Measurements from ENCODE around the gene NANOS2.

NANOS2 gene

DNA sequence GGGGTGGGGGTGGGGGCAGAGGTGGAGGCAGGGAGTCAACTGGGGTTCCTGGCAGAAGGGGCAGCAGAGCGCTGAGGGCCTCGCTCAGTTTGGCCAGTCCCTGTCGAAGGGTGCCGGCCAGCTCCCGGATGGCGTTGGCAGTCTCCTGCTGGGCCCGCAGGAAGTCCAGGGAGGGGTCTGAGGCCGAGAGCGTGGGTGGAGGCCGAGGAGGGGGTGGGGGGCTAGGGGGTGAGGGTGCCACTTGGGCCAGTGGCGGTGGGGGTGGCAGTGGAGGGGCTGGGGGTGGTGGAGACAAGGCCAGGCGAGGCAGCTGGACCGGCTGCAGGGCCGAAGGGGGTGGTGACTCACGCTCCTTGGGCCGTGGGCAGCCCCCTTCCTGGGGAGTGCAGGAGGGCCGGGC is 23.7 kb downstream of the NANOS2 start:
- no peak for DNase-seq

DNA sequence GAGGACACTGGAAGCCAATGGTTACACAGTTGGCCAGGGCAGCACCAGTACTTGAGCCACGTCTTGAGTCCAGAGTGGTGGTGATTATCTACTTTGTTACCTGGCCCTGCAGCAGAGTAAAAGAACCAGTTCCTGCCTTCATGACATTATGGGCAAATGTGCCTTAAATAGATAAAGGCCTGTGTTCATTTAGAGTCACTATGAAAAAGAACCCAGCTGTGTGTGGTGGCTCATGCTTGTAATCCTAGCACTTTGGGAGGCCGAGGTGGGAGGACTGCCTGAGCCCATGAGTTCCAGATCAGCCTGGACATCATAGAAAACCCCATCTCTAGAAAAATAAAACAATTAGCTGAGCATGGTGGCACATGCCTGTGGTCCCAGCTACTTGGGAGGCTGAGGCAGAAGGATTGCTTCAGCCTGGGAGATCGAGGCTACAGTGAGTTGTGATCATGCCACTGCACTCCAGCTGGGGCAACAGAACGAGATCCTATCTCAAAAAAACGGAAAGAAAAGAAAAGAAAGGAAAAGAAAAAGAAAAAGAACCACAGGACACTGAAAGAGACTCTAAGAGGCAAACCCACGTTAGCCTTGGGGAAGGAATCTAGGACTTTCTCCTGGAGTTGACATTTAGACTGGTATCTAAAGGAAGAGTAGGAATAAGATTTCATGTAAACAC is 25.2 kb downstream of the NANOS2 start:
- DNase-seq: no peak

DNA sequence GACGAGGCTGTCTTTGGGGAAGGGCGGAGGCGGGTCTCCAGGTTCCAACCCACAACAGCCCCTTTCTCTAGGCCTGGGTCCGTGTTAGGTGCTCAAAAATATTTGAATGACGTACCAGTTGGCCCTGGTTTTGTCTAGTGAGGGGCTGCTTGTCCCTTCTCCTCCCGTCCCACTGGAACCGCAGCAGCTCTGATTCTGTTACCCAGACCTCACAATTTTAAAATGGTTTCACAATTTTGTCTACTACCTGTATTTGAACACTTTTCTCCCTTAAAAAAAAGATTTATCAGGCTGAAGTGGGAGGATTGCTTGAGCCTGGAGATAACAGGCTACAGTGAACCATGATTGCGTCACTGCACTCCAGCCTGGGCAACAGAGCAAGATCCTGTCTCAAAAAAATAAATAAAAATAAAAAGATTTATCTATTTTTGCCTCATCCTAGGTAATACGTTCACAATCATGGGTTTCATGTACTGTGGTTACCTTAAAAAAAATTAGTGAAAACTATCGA is 27.3 kb downstream of the NANOS2 start:
- no peak for DNase-seq

DNA sequence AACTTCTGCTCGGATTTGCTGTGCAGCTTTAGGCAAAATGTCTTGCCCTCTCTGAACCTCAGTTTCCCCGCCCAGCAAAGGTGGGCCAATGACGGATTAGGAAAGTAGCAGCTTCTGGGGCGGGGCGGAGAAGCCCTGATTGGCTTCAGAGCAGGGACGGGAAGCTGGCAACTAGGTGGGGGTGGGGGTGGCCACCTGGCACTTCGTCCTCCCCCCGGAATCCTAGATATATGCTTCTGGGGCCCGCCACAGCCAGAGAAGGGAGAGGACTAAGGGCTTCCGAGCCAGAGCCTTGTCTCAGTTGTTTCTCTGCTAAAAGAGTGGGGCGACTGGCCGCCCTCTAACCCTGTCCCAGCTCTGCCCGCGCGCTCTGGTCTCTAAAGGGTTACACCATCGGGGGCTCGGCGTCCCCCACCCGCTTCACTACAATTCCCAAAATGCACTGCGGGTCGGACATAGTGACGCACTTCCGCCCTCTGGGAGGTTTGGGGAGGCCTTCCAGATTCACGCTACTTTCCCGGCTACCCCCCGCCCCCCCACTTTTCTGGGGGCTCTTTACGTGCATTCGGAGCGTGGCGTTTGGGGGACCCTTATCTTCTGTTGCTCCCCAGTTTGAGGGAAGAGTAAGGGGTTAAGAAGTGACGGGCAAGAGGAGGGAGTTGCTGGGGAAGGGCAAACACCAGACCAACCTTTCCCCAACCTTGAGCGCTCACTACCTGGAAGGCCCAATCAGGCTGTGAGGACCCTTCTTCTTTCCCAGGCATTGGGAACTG is 28.0 kb downstream of the NANOS2 start:
- peak; percentile 95 for DNase-seq

DNA sequence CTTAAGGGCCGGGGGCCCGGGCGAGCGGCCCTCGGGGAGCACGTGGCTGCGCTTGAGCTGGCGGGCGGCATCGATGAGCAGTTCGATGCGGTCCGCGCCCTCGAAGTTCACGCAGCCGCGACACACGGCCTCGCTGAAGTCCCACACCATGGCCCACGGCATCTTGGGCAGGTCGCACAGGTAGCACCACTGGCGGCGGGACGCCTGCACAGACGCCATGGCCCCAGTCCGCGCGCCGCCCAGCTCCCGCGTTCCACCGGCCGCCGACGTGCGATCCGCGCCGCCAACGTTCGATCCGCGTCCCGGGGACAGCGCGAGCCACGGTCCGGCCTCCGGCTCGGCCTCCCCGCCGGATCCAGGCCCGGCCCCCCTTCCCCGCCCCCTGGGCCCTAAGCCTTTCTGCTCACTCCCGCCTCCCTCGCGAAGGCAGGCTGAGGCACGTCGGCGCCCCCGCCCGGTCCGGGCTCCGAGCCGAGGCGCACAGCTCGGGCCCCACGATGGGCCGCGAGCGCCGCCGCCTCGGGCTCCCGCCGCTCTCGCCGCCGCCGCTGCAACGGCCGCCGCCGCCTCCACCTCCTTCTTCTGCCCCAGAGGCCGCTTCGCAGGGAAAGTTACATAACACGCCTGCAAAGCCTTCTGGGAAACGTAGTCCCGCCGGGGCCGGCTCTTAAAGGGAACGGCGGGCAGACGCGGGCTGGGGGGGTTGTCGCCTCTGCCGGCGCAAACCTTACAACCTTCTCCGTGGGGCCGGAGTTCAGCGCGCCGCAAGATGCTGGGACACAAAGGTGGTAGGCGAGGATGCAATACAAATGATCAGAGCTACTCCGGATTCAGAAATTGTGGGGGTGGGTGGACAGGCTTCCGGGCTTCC is 28.8 kb downstream of the NANOS2 start, which contains the start of gene IRF2BP1:
Gene IRF2BP1, minus strand, starts transcription at position 586 of the 871 bp plus-strand sequence. Its CDS starts 367 bp downstream, at position 219.
- DNase-seq: peak; percentile 93

DNA sequence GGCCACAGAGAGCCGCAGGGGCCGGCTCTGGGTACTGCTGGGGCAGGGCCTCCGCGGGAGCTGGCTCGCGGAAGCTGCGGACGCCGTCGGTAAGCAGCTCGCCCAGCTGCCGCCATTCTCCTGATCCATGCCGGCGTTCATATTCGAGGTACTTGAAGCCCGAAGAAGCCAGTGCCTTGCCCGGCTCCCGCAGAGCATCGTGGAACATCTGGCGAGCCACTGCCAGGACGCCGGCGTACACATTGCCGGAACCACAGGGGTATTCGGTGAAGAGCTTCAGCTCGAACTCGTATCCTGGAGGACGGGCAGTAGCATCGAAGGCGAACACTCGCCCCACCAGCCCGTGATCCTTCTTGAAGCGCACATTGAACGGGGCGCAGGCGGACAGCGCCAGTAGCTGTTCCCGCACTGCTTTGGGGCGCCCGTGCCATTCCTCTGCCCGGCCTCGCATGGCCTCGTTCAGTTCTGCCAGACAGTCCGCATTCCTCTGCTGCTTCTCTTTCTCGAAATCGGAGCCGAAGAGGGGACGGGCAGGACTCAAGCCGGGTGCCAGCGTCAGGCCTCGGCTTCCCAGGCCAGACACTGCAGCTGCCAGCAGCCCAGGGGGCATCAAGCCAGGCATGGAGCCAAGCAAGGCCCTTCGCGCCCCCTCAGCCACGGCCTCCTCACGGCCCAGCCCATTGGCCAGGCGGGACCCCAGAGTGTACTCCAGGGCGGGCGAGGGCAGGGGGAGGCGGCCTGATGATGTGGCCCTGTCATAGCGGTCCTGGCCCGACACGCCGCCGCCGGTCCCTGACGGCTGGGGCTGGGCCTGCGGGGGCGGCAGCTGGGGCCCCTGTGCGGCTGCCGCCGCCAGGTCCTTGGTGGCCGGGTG is 29.7 kb downstream of the NANOS2 start:
- no peak for DNase-seq

DNA sequence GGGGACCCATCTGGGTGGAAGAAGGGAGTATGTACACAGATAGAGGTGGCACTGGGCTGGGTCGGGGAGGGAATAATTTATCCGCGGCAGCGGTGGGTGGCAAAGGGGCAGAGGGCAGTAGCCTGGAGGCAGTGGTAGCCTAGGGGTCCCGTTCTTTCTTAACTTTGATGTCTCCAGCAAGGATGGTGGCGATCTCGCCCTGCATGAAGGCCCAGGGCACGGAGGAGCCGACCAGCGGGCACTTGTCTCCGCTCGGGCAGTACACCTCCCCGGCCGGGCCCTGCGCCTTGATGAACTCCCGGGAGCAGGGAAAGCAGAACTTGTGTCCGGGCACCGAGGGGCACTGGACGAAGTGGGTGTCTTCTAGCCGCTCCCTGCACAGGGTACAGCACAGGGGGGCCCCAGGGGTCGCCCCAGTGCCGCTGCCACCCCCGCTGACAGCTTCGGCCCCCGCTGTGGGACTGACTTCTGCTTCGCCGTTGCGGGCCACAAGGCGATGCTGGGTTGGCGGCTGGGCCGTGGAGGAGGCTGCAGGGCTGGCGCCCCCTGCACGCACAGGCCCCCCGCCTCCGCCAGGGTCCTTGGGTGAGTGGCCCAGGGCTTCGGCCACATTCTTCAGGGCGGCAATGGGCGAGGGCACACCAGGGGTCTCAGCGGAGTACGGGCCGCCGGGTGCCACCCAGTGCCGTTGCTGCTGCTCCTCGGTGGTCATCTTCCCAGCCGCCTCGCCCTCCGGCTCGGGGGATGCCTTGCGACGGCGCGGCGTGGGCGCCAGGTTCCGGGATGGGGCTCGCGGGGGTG is 30.5 kb downstream of the NANOS2 start:
- DNase-seq: no peak

DNA sequence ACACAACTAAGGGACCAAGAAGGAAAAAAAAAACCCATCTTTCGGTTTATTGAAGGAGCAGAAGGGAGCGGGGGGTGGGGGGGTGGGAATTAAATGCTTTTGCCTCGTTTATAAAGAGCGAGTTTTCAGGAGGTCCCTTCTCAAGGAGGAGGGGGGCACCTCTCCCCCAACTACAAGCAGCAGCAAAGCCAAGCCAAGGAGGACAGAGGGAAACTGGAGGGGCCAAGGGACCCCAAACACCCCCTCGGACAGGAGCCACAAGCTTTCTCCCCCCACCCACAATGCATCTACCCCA is 31.0 kb downstream of the NANOS2 start:
- DNase-seq: no peak

DNA sequence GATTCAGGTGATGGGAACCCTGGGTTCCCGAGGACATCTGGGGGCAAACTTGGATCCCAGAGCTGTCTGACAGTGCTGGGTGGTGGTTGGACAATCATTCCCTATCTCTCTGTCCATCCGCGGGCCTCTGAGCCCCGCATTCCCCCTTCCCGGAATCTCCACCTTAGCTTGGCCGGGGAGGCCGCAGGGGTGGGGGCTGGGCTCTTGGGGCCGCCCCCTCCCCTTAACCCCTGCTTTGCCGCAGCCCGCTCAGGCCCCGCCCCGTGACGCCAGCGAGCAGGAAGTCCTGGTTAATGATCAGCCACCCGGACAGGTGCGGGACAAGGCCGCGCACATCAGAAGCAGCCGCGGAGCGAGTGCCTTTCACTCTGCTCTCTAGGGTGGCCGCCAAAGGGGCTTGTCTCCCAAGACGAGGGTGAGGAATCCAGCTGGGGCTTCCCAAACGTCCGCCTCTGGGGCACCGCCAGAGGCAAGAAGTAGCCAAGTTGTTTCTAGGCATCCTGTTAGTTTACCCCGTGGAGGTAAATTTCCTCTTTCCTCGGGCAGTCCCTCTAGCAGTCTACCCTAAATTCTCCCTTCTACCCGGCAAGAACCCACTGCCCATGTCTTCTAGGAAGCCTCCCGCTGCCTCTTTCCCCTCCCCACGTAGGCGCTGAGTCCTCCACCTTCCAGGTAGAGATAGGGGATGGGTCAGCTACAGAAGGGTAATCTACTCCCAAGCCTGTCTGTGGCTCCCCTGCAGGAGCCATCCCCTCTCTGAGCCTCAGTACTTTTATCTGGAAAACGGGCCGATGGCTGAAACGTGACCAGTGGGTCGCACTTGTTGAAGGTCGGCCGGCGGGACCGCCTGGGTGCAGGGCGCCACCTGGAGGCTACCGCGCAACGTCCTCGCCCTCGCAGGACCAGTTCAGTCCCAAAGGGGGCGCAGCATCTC is 31.7 kb downstream of the NANOS2 start:
- DNase-seq: peak; percentile 84

DNA sequence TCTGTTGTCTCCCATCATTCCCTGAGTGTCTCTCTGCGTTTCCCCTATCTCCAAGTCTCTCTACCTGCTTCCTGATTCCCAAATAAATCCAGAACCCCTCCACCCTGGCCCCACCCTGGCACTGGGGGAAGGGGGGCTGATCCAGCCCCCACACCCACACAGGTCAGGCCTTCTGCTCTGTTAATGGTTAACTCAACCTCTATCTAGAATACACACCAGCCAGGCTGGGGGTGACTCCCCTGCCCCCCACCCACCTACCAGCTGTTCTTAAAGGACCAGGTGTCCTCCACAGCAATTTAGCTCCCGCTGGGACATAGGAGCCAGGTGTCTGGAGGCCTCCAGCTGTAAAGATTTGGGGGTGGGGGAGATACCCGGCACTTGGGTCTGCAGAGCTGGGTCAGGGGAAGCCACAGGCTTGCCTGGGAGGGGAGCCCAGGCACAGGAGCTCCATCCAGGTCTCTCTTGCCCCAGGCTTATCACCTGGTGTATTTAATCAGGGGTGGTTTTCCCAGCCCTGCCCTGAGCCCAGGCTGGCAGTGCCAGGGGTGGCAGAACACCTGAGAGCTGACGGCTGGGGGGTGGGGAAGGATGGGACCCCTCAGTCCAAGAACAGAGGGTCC is 32.6 kb downstream of the NANOS2 start:
- DNase-seq: no peak

DNA sequence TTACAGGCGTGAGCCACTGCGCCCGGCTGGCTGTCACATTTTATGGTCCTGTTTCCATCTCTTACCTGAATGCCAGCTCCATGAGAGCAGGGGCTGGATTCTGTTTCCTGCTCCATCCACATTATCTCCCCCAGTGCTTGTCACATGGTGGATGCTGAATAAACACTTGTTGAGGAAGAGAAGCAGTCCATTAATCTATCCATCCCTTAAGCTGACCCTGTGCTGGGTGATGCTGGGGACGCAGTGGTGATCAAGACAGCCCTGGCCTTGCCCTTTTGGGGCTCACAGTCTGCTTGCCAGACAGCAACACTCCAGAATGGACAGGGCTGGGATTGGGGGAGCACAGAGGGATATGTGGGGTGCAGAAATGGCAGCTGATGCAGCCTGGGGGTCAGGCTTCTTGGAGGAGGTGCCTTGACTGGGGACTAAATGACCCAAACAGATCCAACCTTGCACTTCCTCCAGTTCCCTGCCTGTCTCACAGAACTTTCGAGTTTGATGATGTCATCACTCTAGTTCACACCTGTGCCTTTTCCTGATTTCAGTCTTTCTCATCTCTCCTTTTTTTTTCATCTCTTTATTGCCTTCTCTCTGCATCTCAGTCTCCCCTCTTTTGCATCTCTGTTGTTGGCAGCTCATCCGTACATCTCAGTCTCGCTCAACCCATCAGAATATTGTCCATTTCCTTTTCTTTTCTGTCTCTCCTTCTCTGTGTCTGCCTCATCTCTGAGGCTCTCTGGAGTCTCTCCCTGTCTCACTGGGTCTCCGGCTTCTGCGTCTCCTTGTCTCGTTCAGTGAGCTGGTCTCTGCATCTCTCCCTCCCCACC is 33.3 kb downstream of the NANOS2 start:
- DNase-seq: no peak

DNA sequence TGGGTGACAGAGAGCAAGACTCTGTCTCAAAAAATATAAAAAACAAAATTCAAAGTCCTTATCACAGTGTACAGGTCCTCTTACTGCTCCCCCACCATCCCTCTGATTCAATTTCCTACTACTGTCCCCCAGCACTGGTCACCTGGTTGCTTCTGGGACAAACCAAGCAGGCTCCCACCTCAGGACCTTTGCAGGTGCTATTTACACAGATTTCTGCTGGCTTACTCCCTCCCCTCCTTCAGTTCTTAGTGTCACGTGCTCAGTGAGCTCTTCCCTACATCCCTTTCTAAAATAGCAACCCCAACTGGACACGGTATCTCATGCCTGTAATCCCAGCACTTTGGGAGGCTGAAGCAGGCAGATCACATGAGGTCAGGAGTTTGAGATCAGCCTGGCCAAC is 34.6 kb downstream of the NANOS2 start:
- no peak for DNase-seq

DNA sequence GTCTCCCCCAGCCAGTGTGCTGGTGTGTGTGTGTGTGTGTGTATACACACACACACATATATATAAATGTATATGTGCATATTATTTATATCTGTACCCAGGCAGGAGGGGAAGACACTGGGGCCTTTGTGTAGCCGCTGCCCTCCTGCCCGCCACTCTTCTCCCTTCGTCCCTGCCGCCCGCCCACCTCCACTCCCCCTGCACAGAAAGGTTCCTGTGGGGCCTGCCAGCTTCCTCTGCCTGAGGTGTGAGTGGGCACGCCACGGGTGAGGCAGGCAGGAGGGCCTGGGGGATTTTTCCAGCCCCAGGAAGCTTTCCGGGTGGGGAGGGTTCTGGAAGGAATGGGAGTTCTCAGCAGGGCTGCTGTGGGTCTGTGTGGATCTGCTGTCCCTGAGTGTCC is 35.5 kb downstream of the NANOS2 start:
- DNase-seq: no peak

DNA sequence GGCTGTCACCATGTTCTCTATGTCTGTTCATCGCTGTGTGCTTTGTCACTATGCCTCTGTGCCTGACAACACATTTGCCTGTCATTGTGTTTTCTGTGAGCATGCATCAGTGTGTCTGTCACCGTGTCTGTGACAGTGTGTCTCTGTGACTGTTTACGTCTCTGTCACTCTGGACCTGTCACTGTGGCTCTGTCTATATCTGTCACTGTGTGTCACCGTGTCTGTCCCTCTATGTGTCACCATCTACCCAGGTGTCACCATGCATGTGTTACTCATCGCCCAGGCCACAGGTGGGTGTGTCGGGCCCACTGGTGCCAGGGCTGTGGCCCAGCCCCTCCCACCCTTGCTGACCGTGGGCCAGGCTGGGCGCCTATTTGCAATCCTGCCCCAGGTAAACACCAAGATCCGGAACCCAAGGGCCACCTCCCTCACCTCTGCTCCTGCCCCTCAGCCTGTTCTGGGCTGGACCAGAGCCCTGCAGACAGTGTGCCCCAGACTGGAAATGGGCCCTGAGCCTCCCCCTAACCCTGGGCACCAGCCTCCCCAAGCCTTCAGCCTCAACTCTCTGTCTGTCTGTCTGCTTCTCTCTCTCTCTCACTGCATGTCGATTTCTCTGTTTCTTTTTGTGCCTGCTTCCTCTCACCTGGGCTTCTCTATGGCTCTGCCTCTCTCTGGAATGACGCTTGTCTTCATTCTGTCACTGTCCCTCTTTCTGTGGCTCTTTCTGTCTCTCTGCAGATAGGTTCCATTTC is 36.4 kb downstream of the NANOS2 start:
- no peak for DNase-seq

DNA sequence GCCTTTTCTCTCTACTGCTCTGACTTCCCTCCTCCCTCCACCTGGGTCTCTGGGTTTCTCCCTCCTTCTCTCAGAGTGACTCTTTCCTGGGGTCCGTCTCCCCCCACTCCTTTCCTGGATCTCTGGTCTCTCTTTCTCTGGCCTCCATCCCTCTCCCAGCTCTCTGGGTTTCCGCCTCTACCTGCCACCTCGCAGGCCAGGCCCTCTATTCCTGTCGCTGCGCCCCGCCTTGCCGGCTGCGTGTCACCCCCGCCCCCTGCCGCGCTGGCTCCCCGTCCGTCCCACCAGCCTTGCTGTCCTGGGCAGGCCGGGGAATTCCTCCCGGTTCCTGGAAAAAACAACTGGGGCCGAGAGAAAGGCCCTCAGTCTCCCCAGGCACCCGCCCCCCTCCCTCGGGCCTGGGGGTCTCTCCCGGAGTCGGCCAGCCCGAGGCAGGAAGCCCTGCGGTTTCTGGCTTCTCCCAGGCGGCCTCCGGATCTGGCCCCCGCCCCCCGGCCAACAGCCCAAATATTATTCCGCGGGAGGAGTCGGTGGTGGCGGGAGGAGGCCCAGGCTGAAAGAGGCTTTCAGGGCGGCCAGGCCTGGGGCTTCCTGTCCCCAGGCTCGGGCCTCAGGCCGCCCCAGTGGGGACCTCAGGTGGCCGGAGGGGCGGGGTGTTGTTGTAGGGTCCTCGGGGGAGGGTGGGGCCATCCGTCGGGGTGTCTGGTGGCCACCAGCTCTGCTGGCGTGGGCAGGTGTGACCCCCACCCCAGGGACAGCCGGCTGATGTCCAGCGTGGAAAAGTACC is 38.0 kb downstream of the NANOS2 start:
- DNase-seq: peak; percentile 78

DNA sequence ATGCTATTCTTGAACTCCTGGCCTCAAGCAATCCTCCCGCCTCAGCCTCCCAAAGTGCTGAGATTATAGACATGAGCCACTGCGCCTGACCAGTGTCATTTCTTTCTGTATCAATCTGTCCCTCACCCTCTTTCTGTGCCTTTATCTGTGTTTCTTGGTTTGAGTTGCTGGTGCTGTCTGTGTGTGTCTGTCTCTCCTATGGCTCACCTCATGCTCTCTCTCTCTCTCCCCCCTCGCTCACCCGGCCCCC is 38.5 kb downstream of the NANOS2 start:
- no peak for DNase-seq

DNA sequence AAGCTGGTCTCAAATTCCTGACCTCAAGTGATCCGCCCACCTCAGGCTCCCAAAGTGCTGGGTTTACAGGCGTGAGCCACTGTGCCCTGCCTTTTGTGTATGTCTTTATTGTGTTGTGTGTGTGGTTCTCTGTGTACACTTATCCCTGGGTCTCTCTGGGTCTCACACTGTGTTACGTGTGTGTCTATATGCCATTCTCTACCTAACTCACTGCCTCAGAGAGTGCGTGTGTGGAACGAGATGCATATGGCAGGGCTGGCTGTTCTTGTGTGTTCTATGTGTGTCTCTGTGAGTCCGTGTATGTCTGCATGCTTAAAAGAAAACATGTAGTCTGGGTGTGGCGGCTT is 40.0 kb downstream of the NANOS2 start:
- DNase-seq: no peak

DNA sequence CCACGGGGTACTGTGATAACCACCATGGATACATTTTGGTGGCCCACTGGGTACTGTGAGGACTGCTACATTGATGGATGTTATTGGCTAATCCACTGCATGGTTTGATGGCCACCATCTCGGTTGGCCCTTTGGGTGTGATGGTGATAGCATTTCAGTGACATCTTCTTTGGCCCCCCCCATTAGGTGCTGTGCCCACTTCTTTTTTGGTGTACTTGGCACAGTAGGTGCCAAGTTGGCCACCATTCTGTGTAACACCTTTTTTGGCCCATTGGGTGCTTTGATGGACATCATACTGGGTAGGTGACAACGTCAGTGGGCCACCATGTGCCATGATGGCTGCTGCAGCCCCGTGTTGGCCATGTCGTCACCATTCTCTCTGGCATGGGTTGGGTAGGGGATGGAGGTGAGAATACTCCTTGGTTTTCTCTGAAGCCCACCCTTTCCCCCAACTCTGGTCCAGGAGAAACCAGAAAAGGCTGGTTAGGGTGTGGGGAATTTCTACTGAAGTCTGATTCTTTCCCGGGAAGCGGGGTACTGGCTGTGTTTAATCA is 41.3 kb downstream of the NANOS2 start:
- DNase-seq: no peak
